HG02610 (cell line): Measurements from ENCODE around the gene GRIPAP1.

ENCODE experiments used
- ATAC-seq: cut with Tn5 transposase; IDR thresholded peaks from one replicate; pipeline ENCODE4 v1.9.1; 2021; ENCODE audit warnings: mild to moderate bottlenecking, moderate library complexity; ENCODE audit not compliant: unreplicated experiment

The GRIPAP1 gene

DNA sequence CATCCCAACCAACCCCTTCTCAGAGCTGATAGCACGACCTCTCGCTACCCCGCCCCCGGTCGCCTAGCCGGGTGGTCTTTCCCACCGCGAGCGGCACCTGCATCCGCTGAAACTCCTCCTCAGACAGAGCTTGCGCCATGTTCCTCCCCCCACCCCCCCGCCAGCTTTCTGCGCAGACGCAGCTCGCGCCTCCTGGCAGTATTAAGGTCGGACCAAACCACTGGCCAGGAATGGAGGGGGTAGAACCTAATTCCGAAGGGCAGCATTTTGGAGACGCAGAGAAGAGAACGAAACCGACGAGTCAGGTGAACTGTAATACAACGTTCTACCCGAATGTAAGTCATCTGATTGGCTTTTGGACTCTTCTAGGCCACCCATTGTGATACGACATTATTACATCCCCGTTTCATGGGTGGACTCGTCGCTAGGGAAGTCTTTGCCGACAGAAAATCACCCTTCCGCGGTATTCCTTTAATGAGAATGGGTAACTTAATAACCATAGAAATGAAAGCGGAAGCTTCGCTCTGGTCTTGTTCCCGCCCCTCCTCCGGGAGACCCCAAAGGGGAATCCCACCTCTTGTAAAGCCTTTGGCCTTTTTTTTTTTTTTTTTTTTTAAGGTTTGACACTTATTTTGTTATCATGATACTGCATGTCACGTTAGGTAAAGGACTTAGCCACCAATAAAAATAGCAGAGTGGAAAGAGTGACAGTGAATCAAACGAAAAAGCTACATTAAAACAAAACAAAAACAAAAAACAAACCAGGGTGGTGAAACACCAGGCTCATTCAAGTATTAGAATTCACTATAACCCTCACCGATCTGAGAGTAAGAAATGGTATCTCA, at the start of gene GRIPAP1:
TSS of gene GRIPAP1 (minus strand) at position 174 of the 845 bp plus-strand sequence. CDS start at position 139, 35 bp downstream.
- peak; percentile 82 for ATAC-seq

- no peak for ATAC-seq
Observed at GRCh38 chrX:49043987-49044281, 41.9 kb upstream of the GRIPAP1 start.

GRCh38 chrX:49043220-49043986, 41.3 kb upstream of the GRIPAP1 start, which contains the start of gene TFE3:
TFE3 (minus strand) TSS chrX:49043357; CDS start chrX:49043226, 131 bp downstream.
- peak; percentile 91 for ATAC-seq

GRCh38 chrX:49042581-49043219, 40.6 kb upstream of the GRIPAP1 start:
- no peak for ATAC-seq

- ATAC-seq, result no peak
Observed at GRCh38 chrX:49041744-49042580, 39.9 kb upstream of the GRIPAP1 start.

- ATAC-seq, result no peak
Observed at GRCh38 chrX:49040376-49040955, 38.4 kb upstream of the GRIPAP1 start.

DNA sequence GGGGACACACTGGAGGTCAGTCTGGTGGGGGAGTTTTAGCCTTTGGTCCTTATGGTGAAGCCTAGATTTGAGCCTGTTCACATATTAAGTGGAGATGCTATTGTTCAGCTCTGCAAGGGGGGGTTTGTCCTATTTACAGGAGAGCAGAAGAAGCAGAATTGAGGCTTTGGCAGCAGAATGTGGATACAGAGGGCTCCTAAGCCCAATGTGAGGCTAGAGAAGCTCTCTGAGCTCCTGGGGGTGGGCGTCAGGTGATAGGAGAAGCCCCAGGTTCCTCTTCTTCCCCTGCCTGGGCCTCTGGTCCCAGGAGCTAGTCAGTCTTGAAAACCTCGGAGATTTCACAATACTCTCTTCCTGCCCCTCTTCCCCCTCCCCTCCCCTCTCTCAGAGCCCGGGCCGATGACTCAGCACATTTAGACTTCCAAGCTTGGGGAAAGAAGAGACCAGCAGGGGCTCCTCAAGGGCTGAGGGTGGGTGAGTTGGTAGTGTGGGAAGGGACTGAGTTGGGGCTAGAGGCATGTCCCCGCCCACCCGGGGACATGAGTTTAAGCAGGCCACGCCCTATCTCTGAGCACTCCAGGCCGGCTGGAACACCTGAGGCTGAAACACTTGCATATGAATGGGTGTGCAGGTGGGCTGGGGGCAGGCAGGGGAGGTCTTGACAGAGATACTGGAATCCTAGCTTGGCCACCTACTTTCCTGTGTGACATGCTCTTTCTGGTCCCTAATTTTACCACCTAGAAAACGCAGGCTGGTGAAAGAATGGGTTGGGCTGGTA, 37.7 kb upstream of the GRIPAP1 start:
- ATAC-seq, result no peak

DNA sequence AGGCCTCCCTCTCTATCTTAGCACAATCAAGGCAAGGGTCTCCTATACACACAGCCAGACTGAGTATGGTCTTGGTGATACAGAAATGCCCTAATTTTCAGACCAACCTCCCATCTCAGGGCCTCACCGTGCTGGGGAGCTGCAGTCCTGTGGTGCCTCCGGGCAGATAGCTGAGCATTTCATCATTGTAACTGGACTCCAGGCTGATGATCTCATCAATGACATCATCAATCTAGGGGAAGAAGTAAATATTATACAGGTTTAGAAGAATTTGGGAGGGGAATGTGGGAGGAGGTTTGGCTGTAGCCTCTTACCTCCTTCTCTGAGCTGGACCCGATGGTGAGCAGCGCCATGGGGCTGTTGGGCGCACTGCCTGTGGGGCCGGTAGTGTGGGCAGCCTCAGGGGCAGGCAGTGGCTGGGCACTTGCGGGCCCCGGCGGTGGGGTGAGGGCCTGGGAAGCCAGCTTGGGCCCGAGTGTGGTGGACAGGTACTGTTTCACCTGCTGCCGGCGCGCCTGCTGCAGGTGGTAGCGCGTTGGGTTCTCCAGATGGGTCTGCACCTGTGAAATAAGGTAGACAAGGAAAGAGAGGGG, 35.9 kb upstream of the GRIPAP1 start:
- ATAC-seq, result no peak

DNA sequence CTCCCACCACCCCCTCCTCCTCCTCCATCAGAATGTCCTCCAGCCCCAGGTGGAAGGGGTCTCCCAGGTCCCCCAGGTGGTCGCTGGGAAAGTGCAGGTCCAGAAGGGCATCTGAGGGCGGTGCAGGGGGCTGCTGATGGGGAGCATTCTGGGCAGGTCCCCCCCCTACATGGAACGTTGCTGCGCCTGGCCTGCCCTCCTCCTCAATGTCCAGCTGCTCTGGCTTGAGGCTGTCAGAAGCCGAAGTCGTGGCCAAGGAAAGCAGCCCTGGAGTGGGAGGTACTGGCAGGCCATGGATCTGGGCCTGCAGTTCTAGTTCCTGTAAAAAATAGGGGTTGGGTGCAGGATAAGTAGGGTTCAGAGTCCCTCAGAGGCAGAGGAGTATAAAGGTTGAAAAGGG, 28.2 kb upstream of the GRIPAP1 start:
- ATAC-seq, result no peak

- ATAC-seq, result no peak
Observed at GRCh38 chrX:49029876-49030275, 27.8 kb upstream of the GRIPAP1 start.

- no peak for ATAC-seq
Observed at GRCh38 chrX:49019599-49020249, 17.7 kb upstream of the GRIPAP1 start.

DNA sequence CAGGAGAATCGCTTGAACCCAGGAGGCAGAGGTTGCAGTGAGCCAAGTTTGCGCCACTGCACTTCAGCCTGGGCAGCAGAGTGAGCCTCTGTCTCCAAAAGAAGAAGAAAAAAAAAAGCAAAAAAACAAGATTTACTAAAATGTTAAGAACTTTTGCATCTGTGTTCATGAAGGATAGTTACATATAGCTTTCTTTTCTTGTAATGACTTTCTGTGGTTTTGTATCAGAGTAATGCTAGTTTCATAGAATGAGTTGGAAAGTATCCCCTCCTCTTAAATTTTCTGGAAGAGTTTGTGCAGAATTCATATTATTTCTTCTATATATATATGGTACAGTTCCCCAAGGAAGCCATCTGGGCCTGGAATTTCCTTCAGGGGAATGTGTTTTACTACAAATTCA, 17.0 kb upstream of the GRIPAP1 start:
- no peak for ATAC-seq

DNA sequence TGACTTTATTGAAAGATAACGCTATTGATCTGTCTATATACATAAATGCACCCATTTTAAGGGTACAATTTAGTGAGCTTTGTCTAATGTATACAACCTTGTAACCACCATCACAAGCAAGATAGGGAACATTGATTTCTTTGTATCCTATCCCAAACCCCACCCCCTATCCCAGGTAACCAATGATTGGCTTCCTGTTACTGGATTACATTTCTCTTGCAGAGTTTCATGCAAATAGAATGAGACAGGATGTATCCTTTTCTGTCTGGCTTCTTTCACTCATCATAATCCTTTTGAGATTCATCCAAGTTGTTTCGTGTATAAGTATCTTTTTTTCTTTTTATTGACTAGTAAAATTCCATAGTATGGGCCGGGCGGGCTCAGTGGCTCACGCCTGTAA, 1.6 kb upstream of the GRIPAP1 start:
- ATAC-seq, result no peak

GRCh38 chrX:49001521-49002090, 458 bp downstream of the GRIPAP1 start:
- peak; percentile 21 for ATAC-seq

DNA sequence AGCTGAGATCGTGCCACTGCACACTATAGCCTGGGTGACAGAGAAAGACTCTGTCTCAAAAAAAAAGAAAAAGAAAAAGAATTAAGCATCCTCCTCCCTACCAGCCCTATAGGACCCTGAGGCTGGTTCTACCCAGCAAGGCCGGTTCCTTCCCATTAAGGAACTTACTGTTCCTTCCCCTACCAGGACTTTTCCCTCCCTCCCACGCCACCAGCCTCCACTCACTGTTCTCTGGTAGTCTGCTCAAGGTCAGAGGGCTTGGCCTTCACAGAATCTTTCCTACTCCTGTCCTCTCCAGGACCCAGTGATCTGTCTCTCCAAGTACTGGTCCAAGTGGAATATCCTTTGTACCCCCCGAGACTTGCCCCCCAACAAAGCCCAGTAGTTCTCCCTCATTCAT, 1.4 kb downstream of the GRIPAP1 start:
- ATAC-seq, result no peak

DNA sequence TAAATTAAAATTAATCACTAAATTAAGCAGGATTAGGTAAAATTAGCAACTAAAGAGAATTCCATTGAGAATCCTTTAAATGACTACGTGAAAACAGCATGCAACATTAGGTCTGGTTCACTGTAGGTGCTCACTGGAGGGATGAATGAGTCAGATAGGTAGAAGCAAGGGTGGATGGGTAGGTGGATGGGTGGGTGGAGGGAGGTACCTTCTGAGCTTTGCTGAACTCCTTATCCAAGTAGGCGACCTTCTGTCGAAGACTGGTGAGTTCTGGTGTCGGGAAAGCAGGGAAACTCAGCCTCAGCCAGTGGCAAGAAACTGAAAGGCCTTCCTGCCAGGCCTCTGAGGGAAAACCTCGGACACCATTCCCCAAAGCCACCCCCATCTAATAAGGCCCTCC, 3.0 kb downstream of the GRIPAP1 start:
- ATAC-seq, result no peak

DNA sequence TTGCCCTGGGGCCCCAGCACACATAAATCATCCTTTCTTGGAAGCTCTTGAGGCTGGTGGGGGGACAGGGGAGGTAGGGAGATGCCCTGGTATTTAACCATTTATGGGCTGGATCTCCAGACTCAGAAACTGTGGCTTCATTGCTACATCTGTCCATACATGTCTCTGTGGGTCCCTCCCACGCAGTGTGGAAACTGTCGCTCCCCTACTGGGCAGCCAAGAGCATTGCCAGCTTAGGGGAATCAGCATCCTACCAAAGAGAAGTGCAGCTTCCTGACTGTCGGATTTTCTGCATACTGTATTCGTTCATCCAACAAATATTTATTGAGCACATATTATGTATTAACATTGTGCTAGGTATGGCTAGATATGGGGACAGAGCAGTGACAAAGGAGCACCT, 3.7 kb downstream of the GRIPAP1 start:
- no peak for ATAC-seq

GRCh38 chrX:48997865-48998264, 4.2 kb downstream of the GRIPAP1 start:
- ATAC-seq, result no peak
